Renal pelvis (tissue), 4 donors: ENCODE results near the gene XPNPEP3. TPM values are rescaled to one million over a fixed set of nuclear protein-coding genes. Genes with fewer than 3 reads are reported as not detected.
A peak's percentile ranks its signal among the peaks of the same experiment; 100 is the strongest.
"Not testable (repeated sequence)": the region's sequence is repeated elsewhere in the genome, so short reads cannot be mapped to it uniquely, and the experiment has no call there.

Experiments used
- DNase-seq: peaks from one replicate; pipeline ENCODE4 v3.0.0-alpha.2; 2013
- polyA plus RNA-seq, 3 donors: library from polyadenylated mRNA; unstranded; fragments of 120-200 nt; gene quantifications; one replicate each; pipeline ENCODE4 v1.2.1, GENCODE V29; 2013; ENCODE audit not compliant: insufficient read length in 3 of 3

XPNPEP3 gene
- polyA plus RNA-seq, 3 donors: 16.6 to 31.5 (median 23.8) TPM

- DNase-seq: no peak
Observed at GRCh38 chr22:40855071-40855978, 1.6 kb upstream of the XPNPEP3 start.

GRCh38 chr22:40855979-40856512 is 902 bp upstream of the XPNPEP3 start:
- peak; percentile 20 for DNase-seq

- no peak for DNase-seq
Observed at GRCh38 chr22:40857309-40857855, 434 bp downstream of the XPNPEP3 start.

- no peak for DNase-seq
Observed at GRCh38 chr22:40862013-40862412, 5.1 kb downstream of the XPNPEP3 start, which contains the start of gene DNAJB7. Gene DNAJB7 (minus strand): TSS chr22:40862113. CDS start chr22:40861994, 119 bp downstream.

- DNase-seq: no peak
Observed at GRCh38 chr22:40862537-40862936, 5.6 kb downstream of the XPNPEP3 start.

GRCh38 chr22:40867109-40867508 is 10.2 kb downstream of the XPNPEP3 start:
- no peak for DNase-seq

- DNase-seq: not testable (repeated sequence)
Observed at GRCh38 chr22:40868379-40868778, 11.4 kb downstream of the XPNPEP3 start.

- no peak for DNase-seq
Observed at GRCh38 chr22:40874016-40874415, 17.1 kb downstream of the XPNPEP3 start.

GRCh38 chr22:40875111-40875510 is 18.2 kb downstream of the XPNPEP3 start:
- DNase-seq: no peak

GRCh38 chr22:40876907-40877306 is 20.0 kb downstream of the XPNPEP3 start:
- DNase-seq: no peak

GRCh38 chr22:40877488-40877887 is 20.5 kb downstream of the XPNPEP3 start:
- no peak for DNase-seq

GRCh38 chr22:40878922-40879321 is 22.0 kb downstream of the XPNPEP3 start:
- DNase-seq: no peak

- no peak for DNase-seq
Observed at GRCh38 chr22:40889116-40889515, 32.2 kb downstream of the XPNPEP3 start.

GRCh38 chr22:40890881-40891280 is 33.9 kb downstream of the XPNPEP3 start:
- no peak for DNase-seq

GRCh38 chr22:40894417-40894816 is 37.5 kb downstream of the XPNPEP3 start:
- no peak for DNase-seq

GRCh38 chr22:40898850-40899357 is 42.0 kb downstream of the XPNPEP3 start:
- DNase-seq: peak; percentile 47

- no peak for DNase-seq
Observed at GRCh38 chr22:40904101-40904500, 47.2 kb downstream of the XPNPEP3 start.

- DNase-seq: no peak
Observed at GRCh38 chr22:40908895-40909294, 51.9 kb downstream of the XPNPEP3 start.

- peak; percentile 1 for DNase-seq
Observed at GRCh38 chr22:40911772-40912171, 54.8 kb downstream of the XPNPEP3 start.

- not testable (repeated sequence) for DNase-seq
Observed at GRCh38 chr22:40912987-40913386, 56.0 kb downstream of the XPNPEP3 start.

GRCh38 chr22:40919446-40919845 is 62.5 kb downstream of the XPNPEP3 start:
- no peak for DNase-seq

GRCh38 chr22:40920526-40920925 is 63.6 kb downstream of the XPNPEP3 start:
- DNase-seq: no peak
